ENCODE results near the gene ADAMTS18. TPM values are rescaled to one million over a fixed set of nuclear protein-coding genes. Genes with fewer than 3 reads are reported as not detected.
"Not testable (repeated sequence)": the region's sequence is repeated elsewhere in the genome, so short reads cannot be mapped to it uniquely, and the experiment has no call there.

The ADAMTS18 gene
- polyA plus RNA-seq, 1 donor (not counting 4 experiments of a cell fraction or from before 2014, with no cell fraction given) = not detected

DNA sequence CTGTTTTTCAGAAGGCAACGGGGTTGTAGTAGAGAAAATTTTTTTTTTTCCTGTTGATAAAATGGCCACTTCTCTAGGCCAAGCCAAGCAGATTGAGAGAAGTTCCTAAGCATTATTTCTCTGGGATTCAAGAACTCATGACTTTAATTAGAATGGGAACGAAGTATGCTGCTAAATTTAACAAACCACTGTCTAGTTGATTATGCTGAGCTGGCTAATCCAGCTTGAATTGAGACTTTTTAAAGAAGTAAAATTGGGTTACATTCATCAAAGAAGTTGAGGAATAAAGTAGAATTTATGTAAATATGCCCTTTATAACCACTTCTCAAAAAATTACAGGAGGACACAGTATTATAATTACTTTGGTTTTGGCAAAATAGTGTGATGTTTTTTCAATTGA, 152.5 kb downstream of the ADAMTS18 start:
- no peak for FAIRE-seq
- dilution Hi-C loops (cut with MboI; ENCODE audit: extremely low pct_ligation_motif_present, low sequenced_read_pairs) = no loop called here
- H2AFZ ChIP-seq (ENCODE audit: control insufficient read depth, low read length) = no peak overlapping the region
- TF ChIP-seq, protein P1, sequence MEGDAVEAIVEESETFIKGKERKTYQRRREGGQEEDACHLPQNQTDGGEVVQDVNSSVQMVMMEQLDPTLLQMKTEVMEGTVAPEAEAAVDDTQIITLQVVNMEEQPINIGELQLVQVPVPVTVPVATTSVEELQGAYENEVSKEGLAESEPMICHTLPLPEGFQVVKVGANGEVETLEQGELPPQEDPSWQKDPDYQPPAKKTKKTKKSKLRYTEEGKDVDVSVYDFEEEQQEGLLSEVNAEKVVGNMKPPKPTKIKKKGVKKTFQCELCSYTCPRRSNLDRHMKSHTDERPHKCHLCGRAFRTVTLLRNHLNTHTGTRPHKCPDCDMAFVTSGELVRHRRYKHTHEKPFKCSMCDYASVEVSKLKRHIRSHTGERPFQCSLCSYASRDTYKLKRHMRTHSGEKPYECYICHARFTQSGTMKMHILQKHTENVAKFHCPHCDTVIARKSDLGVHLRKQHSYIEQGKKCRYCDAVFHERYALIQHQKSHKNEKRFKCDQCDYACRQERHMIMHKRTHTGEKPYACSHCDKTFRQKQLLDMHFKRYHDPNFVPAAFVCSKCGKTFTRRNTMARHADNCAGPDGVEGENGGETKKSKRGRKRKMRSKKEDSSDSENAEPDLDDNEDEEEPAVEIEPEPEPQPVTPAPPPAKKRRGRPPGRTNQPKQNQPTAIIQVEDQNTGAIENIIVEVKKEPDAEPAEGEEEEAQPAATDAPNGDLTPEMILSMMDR (optimal IDR thresholded peaks at IDR 0.05 in 1 of 3, IDR thresholded peaks at IDR 0.05 in 1 of 3, conservative IDR thresholded peaks at IDR 0.05 in 1 of 3; ENCODE audit: extremely low read depth in 1 of 3, insufficient read depth in 2 of 3, low read length in 3 of 3) = no peak
- TF ChIP-seq EZH2 (IDR thresholded peaks at IDR 0.05; ENCODE audit: low read length) = no peak
- no peaks in the 10 kb centered on the region for H3K27me3 ChIP-seq (ENCODE audit: control insufficient read depth, extremely low read depth, insufficient read depth, low read length)
- H3K9me3 ChIP-seq (ENCODE audit: control insufficient read depth, low read depth, low read length) = no peaks in the 10 kb centered on the region
- no peaks in the 10 kb centered on the region for H3K36me3 ChIP-seq (ENCODE audit: control insufficient read depth in 2 of 2, extremely low read depth in 1 of 2, insufficient read depth in 2 of 2, low read length in 2 of 2)
- DNase-seq (ENCODE audit: low read depth, low spot score) = no peak
- H3K4me1 ChIP-seq (ENCODE audit: control insufficient read depth, extremely low read depth, insufficient read depth, low read length) = no peaks in the 10 kb centered on the region
- no peak overlapping the region for H3K9ac ChIP-seq (ENCODE audit: control insufficient read depth, extremely low read depth, insufficient read depth, low read length)
- no peak overlapping the region for H3K27ac ChIP-seq (ENCODE audit: control insufficient read depth, insufficient read depth, low read length)
- H4K20me1 ChIP-seq (ENCODE audit: control insufficient read depth, extremely low read depth, insufficient read depth, low read length) = no peaks in the 10 kb centered on the region
- H3K4me2 ChIP-seq (ENCODE audit: control insufficient read depth, extremely low read depth, insufficient read depth, low read depth, low read length) = no peak overlapping the region
- no peaks in the 10 kb centered on the region for H3K9me1 ChIP-seq (ENCODE audit: control insufficient read depth, extremely low read depth, insufficient read depth, low read length)
- H3K79me2 ChIP-seq (ENCODE audit: control insufficient read depth, insufficient read depth, low read length) = no peaks in the 10 kb centered on the region
- no peak overlapping the region for H3K4me3 ChIP-seq (ENCODE audit: control insufficient read depth in 2 of 3, extremely low read depth in 1 of 3, insufficient read depth in 2 of 3, low read depth in 1 of 3, low read length in 3 of 3)

DNA sequence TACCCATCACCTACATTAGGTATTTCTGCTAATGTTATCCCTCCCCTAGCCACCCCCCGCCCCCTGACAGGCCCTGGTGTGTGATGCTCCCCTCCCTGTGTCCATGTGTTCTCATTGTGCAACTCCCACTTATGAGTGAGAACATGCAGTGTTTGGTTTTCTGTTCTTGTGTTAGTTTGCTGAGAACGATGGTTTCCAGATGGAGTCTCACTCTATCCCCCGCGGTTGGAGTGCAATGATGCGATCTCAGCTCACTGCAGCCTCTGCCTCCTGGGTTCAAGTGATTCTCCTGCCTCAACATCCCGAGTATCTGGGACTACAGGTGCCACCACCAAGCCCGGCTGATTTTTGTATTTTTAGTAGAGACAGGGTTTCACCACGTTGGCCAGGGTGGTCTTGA, 155.5 kb downstream of the ADAMTS18 start:
- H3K36me3 ChIP-seq (ENCODE audit: control insufficient read depth in 2 of 2, extremely low read depth in 1 of 2, insufficient read depth in 2 of 2, low read length in 2 of 2); H3K4me2 ChIP-seq (ENCODE audit: control insufficient read depth, extremely low read depth, insufficient read depth, low read depth, low read length); H2AFZ ChIP-seq (ENCODE audit: control insufficient read depth, low read length); H3K4me1 ChIP-seq (ENCODE audit: control insufficient read depth, extremely low read depth, insufficient read depth, low read length); H3K27ac ChIP-seq (ENCODE audit: control insufficient read depth, insufficient read depth, low read length); FAIRE-seq; dilution Hi-C loops (cut with MboI; ENCODE audit: extremely low pct_ligation_motif_present, low sequenced_read_pairs); H3K9me1 ChIP-seq (ENCODE audit: control insufficient read depth, extremely low read depth, insufficient read depth, low read length); H3K9ac ChIP-seq (ENCODE audit: control insufficient read depth, extremely low read depth, insufficient read depth, low read length); H3K4me3 ChIP-seq (ENCODE audit: control insufficient read depth in 2 of 3, extremely low read depth in 1 of 3, insufficient read depth in 2 of 3, low read depth in 1 of 3, low read length in 3 of 3); H3K27me3 ChIP-seq (ENCODE audit: control insufficient read depth, extremely low read depth, insufficient read depth, low read length); H3K79me2 ChIP-seq (ENCODE audit: control insufficient read depth, insufficient read depth, low read length); DNase-seq (ENCODE audit: low read depth, low spot score); H4K20me1 ChIP-seq (ENCODE audit: control insufficient read depth, extremely low read depth, insufficient read depth, low read length); H3K9me3 ChIP-seq (ENCODE audit: control insufficient read depth, low read depth, low read length): not testable (repeated sequence)

DNA sequence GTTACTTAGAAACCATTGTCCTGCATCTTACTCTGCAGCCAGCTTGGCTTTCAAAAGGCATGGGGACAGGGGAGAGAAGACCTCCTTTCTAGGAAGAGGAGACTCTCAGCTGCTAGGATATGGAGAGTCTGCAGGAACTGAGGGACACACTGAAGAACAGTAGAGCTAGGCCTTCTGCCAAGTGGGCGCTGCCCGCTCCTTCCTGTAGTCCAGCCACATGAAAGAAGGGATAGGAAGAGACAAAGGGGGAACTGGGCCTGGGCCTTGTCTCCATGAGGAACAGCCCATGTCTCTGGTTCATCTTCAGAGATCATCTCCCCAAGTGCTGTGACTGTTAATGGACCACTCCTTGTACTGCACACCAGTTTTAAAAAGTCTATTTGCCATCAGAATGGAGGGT, 157.3 kb downstream of the ADAMTS18 start:
- Histone ChIP-seq H3K4me1 (ENCODE audit: control insufficient read depth, extremely low read depth, insufficient read depth, low read length) (no peaks in the 10 kb centered on the region), H3K9me3 (ENCODE audit: control insufficient read depth, low read depth, low read length) (no peaks in the 10 kb centered on the region), H3K79me2 (ENCODE audit: control insufficient read depth, insufficient read depth, low read length) (no peaks in the 10 kb centered on the region), H4K20me1 (ENCODE audit: control insufficient read depth, extremely low read depth, insufficient read depth, low read length) (no peaks in the 10 kb centered on the region), H3K9me1 (ENCODE audit: control insufficient read depth, extremely low read depth, insufficient read depth, low read length) (no peaks in the 10 kb centered on the region), H3K4me3 (ENCODE audit: control insufficient read depth in 2 of 3, extremely low read depth in 1 of 3, insufficient read depth in 2 of 3, low read depth in 1 of 3, low read length in 3 of 3) (no peak overlapping the region), H3K4me2 (ENCODE audit: control insufficient read depth, extremely low read depth, insufficient read depth, low read depth, low read length) (no peak overlapping the region), H3K9ac (ENCODE audit: control insufficient read depth, extremely low read depth, insufficient read depth, low read length) (no peak overlapping the region), H2AFZ (ENCODE audit: control insufficient read depth, low read length) (no peak overlapping the region), H3K36me3 (ENCODE audit: control insufficient read depth in 2 of 2, extremely low read depth in 1 of 2, insufficient read depth in 2 of 2, low read length in 2 of 2) (no peaks in the 10 kb centered on the region), H3K27me3 (ENCODE audit: control insufficient read depth, extremely low read depth, insufficient read depth, low read length) (no peaks in the 10 kb centered on the region), H3K27ac (ENCODE audit: control insufficient read depth, insufficient read depth, low read length) (no peak overlapping the region)
- TF ChIP-seq, protein P1 (optimal IDR thresholded peaks at IDR 0.05 in 1 of 3, IDR thresholded peaks at IDR 0.05 in 1 of 3, conservative IDR thresholded peaks at IDR 0.05 in 1 of 3; ENCODE audit: extremely low read depth in 1 of 3, insufficient read depth in 2 of 3, low read length in 3 of 3) = no peak
- TF ChIP-seq EZH2 (IDR thresholded peaks at IDR 0.05; ENCODE audit: low read length) = no peak
- dilution Hi-C loops (cut with MboI; ENCODE audit: extremely low pct_ligation_motif_present, low sequenced_read_pairs) = no loop called here
- DNase-seq (ENCODE audit: low read depth, low spot score) = no peak
- FAIRE-seq = no peak
